Measurements from ENCODE around the gene CHD5. TPM values are rescaled to one million over a fixed set of nuclear protein-coding genes. Genes with fewer than 3 reads are reported as not detected.

CHD5 gene
- total RNA-seq, 1 experiment from 2014 or later, result 6.1 TPM

- Histone ChIP-seq H3K36me3 (ENCODE audit: control insufficient read depth in 1 of 2, insufficient read depth in 2 of 2, low read length in 2 of 2) (peaks cover 0 to 27% of the 10 kb centered on the region in 2 experiments; a peak in 2 of 4 replicates), H3K4me2 (ENCODE audit: low read length) (no peak overlapping the region), H3K27ac (ENCODE audit: low read depth, low read length) (no peak overlapping the region), H3K4me3 (replicated peaks in 1 of 2; ENCODE audit: low read depth in 1 of 2, low read length in 2 of 2) (no peak overlapping the region), H3K79me2 (ENCODE audit: insufficient read depth, low read length) (peaks cover 24% of the 10 kb centered on the region), H3K27me3 (ENCODE audit: insufficient read depth, low read length) (no peaks in the 10 kb centered on the region), H2AFZ (ENCODE audit: low read depth, low read length, poor library complexity, severe bottlenecking) (no peak overlapping the region), H3K4me1 (ENCODE audit: control insufficient read depth in 1 of 2, insufficient read depth in 2 of 2, low read length in 2 of 2) (peaks cover 7 to 24% of the 10 kb centered on the region in 2 experiments), H4K20me1 (ENCODE audit: insufficient read depth) (no peaks in the 10 kb centered on the region), H3K9me2 (ENCODE audit: insufficient read depth) (no peaks in the 10 kb centered on the region), H3K9me3 (ENCODE audit: control insufficient read depth in 1 of 2, insufficient read depth in 1 of 2, low read depth in 1 of 2, low read length in 2 of 2) (no peaks in the 10 kb centered on the region), H3K9ac (ENCODE audit: low read length) (no peak overlapping the region)
- BruUV-seq (replicated peaks), result no TSS peak
- CTCF ChIA-PET, result no interaction called here
- intact Hi-C loops (cut with micrococcal nuclease), result no loop called here
- DNase-seq (ENCODE audit: low read depth, low spot score), result no peak
- POLR2A ChIA-PET, result no interaction called here
- TF ChIP-seq SIN3A (IDR thresholded peaks at IDR 0.05; ENCODE audit: low read depth) (no peak), CEBPB (IDR thresholded peaks at IDR 0.05; ENCODE audit: low read depth) (no peak), ZBTB33 (IDR thresholded peaks at IDR 0.05; ENCODE audit: extremely low read depth, insufficient replicate concordance, low read length) (no peak), REST (IDR thresholded peaks at IDR 0.05; ENCODE audit: low read depth) (no peak), SRF (IDR thresholded peaks at IDR 0.05; ENCODE audit: low read depth) (no peak)
- ATAC-seq, result no peak
- RAD21 ChIA-PET (ENCODE audit: low non-redundant PET in 1 of 2, low total read pairs in 2 of 2, uncharacterized antibody in 2 of 2, unreplicated experiment in 2 of 2), result no interaction called here
Observed at GRCh38 chr1:6208723-6209660, 28.9 kb upstream of the CHD5 start.
